Measurements from ENCODE around the gene SULF2.

SULF2 gene

DNA sequence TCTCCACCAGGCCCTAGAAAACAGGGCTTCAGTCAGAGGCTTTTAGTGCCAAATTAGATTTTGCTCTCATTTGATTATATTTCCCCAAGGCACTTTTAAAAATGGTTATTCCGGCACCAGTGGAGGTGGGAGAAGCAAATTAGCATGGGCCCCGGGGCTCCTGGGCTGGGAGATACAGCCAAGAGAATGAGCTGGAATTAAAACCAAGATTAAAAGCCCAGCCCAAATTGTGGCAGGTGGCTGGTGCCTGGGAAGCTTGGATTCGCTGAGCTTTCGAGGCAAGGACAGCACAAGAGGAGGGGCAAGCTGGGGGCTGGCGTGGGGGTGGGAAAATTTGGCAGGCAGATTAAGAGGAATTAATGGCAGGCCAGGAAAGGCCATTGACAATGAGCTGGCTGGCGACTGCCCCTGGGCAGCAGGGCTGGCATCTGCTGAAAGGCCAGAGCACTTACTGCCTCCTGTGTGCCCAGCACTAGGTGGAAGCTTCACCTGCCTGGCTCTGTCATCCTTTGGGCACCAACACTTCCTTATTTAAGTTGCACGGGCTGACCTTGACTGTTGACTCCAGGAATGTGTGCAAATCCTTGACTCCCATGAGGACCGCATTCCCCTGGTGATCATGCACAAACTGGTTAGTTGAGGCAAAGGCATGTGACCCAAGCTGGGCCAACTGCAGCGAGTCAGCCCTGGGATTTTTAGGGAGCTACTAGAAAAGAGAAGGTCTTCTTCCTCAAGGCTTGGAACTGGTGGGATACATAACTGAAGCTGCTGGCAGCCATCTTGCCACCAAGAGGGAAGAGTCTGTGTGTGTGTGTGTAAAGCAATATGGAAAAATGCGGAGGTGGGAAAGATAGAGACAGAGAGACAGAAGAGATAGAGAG is 76.1 kb downstream of the SULF2 start:
- DNase-seq = no peak

DNA sequence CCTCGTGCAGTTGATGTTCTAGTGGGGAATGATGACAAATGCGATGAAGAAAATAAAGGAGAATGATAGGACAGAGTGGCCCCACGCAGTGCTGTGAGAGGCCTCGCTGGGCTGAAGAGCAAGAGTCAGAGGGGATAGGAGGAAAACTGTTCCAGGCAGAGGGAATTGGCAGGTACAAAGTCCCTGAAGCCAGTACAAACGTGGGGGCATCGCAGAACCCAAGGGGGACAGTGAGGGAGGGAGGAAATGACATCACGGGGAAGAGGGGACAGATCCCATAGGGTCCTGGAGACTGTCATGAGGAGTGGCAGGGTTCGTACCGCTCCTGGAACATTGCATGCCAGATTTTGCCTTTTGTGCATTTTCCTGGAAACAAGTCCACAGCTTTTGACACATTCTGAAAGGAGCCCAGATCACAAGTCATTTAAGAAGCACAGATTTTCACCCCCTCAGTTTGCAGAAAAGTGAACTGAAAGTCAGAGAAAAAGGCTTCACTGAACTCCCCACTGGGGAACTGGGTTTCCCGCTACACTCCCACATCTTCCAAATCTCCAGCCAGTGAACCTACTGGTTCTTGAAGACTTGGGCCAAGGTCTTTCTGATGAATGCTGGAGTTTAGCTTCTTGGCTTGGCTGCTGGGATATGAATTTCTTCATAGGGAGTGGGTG is 77.0 kb downstream of the SULF2 start:
- DNase-seq = no peak

DNA sequence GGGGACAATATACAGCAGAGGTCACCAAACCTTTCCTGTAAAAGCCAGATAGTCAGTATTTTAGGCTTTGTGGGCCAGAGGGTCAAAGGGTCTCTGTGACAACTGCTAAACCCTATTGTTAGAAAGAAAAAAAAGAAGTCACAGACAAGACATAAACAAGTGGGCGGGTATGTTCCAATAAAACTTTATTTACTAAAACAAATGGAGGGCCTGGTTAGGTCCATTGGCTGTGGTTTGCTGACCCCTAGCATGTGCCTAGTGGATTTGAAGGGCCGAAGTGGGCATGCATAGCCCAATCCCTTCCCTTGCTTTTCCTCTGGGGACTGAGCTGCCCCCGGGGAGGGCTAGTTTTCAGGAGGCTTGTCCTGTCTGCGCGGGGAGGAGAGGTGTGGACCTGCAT is 78.9 kb downstream of the SULF2 start:
- DNase-seq = no peak

DNA sequence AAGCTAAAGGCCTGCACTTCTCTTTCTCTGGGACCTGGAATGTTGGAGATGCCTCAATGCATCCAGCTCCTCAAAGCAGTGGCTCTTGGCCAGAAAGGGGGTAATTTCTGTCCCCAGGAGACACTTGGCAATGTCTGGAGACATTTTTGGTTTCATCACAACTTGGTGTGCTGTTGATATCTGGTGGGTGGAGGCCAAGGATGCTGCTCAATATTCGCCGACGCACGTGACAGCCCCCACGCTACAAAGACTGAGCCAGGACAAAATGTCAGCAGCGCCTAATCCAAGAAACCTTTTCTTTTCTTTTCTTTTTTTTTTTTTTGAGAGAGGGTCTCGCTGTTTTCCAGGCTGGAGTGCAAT is 79.8 kb downstream of the SULF2 start:
- DNase-seq = no peak

DNA sequence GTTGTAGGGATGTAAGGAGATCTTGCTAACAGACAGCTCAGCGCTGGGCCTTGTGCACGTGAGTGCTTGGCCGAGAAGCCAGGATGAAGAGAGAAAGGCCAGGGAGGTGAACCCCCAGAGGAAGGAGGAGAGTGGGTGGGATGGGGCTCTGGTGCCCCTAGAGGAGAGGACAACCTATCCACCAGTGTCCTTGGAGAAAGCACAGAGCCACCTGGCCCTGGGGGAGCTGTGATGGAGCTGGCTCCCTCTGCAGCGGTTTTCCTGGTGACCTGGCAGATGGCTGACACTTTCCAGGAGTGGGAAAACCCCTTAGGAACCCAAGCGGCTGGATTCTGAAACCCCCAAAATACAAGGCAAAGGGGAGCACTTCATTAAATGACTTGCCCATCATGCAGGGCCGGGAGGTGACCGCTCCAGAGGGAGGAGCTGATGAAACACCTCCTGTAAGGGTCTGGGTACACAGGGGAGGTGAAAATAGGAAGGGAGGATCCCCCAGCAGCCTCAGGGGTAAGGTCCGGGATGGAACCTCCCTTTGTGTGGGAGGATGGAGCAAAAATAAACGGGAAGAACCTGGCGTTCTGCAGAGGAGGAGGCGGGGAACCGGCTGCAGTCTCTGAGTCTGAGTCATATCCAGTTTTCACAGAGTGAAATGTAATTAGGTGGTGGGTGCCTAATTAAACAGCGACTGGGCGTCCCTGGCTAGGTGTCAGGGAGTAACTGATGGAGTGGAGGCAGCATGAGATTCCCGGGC is 80.4 kb downstream of the SULF2 start:
- no peak for DNase-seq

DNA sequence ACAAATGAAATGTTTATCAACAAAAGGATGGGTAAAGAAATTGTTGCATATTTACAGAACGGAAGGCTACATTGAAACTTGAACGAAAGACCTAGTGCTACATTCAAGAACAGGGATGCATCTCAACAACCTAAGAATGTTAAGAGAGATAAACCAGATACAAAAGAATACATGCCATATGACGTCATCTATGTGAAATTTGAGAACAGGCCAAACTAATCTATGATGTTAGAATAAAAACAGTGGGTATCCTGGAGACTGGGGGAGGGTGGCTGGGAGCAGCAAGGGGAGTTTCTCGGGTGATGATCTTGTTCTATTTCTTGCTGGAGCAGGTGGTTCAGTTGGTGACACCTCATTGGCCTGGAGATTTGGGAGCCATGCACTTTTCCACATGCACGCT is 81.5 kb downstream of the SULF2 start:
- DNase-seq = no peak

DNA sequence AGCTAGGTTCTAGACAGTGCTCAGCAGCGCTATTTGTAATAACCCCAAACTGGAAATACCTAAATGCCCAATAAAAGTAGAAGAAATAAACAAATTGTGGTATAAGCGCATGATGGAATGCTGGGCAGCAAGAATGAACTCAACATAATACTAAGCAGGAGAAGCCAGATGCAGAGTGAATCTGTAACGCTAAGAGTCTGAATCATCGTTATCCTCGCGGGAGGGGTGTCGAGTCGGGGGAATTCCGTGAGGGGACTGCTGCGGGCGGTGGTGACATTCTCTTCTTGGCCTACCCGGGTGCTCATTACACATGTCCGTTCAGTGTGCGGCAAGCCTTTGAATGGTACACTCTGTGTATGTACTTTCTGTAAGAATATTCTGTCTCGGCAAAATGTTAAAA is 83.7 kb downstream of the SULF2 start:
- no peak for DNase-seq

DNA sequence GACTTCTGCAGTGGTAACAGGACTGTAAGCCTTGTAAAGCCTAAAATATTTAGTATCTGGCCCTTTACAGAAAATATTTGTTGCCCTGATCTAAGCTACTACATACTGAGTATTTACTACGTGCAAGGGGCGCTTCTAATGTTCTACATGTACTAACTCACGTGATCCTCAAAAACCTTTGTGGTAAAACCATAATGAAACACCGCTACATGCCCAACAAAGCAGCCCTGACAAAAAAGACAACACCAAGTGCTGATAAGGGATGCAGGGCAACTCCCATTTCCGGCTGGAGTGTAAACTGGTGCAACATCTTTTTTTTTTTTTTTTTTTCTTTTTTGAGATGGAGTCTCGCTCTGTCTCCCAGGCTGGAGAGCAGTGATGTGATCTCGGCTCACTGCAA is 85.0 kb downstream of the SULF2 start:
- DNase-seq = no peak

DNA sequence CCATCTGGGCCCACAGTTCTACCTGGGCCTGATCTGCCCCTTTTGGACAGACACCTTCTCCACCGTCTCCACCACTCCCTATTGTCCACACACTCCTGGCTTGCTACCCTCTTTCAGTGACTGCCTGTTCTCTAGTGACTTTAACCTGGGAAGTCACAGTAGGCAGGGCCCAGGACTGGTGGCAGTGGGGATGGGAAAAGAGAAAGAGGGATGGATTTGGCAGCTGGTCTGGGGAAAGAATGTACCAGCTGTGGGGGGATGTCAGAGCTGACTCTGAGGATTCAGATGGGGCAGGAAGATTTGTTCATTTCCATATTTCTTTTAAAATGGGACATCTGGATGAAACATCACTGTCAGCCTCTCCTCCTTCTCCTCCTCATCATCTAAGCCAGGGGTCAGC is 85.5 kb downstream of the SULF2 start:
- no peak for DNase-seq

DNA sequence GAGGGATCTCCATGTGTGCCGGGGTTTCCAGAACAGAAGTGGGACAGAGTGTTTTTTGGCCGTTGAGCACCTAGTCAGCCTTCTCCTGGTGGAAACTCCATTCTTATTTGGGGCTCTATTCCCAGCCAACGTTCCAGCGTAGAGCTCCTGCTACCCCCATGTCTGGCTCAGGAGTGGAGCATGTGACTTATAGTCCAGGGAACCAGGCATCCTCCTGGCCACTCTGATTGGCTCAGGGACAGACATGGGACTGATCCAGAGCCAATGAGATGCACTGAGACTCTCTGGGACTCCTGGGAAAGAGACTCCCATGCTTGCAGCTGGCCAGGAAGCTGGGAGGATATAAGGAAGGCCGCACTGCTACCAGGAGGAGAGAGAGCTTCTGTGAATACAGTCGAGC is 87.1 kb downstream of the SULF2 start:
- no peak for DNase-seq

DNA sequence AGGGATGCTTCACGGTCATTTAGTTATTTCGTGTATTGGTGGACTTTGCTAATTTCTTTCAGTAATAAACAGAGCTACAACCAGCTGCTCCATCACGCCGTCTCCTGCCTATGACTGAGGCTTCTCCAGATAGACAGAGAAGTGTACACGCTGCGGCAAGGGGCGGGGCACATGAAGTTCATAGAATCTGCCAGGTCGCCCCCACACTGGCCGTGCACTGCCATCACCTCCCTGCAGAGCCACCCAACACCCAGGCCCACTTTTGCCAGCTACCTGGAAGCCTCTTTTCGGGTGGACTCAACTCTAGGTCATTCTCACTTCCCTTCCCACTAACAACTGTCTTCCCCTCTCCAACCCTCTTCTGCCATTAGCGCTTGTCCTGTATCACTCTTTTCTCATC is 88.4 kb downstream of the SULF2 start:
- DNase-seq = no peak

DNA sequence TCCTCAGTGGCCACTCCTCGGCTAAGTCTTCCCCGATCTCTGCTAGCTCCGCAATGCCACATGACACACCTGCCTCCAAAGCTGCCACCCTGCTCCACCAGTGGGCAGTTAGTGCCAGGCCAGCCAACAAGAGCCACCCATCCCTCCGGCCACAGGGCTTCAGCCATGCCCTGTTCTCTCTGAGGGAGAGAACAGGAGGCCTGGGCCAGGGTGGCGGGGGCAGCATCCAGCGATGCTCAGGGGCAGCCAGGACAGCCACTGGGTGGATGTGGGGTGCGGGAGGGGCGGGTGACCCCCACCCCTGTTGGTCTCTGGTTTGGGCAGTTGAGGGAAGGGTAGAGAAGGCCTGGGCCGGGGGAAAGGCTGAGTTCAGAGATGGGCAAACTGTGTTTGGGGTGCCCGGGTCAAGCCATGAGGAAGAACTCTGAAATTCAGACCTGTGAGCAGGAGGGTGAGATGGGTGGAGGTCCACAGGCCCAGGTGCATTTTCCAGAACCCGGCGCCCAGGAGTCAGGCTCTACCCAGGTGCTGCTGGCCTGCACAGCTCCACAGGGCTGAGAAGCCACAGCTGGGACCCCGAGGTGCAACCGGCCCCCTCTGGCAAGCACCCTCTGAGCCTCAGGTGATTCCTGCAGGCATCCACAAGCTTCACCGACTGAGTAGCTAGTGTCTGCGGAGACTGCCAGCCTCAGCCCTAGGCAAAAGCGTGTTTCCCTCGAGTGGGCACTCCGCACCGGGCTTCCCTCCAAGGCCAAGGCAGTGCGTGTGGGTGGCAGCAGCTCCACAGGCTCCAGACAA is 91.1 kb downstream of the SULF2 start:
- no peak for DNase-seq

DNA sequence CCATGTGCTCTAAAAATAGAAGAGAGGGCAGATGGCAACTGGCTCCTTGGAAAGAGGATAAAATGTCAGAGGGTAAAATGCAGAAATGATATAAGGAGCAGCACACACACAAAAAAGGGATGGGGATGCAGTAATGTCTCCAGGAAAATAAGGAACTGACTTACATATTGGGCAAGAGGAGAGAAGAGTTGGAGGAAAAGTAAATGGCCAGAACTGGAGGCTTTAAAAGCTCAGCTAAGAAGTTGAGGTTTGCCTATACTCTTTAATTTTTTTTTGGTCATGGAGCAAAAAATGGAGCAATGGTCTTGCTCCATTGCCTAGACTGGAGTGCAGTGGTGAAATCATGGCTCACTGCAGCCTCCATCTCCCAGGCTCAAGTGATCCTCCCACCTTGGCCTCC is 93.7 kb downstream of the SULF2 start:
- no peak for DNase-seq

DNA sequence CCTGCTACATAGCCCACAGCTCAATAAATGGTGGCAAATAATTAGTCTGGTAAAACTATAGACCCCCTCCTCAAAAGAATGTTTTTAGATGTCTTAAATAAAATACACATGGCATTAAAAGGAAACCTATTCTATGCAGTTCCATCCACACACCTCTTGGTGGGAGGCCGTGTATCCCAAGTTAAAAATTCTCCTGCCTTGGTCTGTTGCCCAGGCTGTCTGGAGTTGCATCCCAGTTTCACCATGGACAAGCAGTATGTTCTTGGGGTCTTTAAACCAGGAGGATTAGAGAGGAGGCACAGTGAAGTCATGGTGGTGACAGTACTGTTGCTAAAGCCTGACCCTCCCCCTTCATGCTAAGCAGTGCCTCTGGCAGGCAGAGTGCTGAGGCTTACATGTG is 95.5 kb downstream of the SULF2 start:
- no peak for DNase-seq

DNA sequence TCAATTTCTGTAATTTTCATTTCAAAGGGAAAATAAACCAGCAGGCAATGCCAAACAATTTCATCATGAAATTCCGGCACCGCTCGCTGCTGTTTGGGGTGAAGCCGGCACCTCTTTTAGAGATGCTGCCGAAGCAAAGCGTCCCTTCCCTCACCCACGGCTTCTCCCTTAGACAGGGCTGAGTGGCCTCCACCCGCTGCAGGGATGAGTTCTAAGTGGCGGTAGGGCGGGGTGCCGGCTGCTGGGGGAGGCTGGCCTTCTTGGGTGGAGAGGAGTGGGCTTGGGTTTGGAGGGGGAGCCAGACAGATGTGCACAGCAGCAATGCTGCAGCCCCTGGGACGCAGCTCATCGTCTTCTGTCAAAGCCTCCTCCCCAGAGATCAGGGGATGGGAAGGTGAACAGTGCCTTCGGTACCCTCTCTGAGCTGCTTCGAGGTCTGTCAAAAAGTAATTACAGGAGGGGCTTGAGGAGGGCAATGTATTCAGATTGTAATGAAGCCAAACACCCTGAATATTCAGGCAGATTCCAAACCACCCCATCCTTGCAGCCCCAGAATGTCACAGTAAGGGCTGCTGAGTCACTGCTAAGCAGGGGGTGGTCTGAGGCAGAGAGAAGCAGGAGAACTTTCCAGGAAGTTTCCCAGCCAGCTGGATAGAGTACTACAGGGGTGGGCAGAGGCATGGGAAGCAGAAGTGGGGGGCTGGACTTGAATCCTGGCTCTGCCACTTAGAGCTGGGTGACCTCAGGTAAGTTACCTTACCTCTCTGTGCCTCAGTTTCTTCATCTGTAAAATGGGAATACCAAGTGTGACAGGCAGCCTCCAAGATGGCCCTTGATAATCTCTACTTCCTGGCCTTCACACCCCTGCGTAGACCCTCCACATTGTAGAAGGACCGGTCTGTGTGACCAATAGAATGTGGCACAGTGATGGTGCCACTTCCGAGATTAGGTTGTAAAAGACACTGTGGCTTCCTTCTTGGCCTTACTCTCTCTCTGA is 96.6 kb downstream of the SULF2 start:
- DNase-seq = no peak

DNA sequence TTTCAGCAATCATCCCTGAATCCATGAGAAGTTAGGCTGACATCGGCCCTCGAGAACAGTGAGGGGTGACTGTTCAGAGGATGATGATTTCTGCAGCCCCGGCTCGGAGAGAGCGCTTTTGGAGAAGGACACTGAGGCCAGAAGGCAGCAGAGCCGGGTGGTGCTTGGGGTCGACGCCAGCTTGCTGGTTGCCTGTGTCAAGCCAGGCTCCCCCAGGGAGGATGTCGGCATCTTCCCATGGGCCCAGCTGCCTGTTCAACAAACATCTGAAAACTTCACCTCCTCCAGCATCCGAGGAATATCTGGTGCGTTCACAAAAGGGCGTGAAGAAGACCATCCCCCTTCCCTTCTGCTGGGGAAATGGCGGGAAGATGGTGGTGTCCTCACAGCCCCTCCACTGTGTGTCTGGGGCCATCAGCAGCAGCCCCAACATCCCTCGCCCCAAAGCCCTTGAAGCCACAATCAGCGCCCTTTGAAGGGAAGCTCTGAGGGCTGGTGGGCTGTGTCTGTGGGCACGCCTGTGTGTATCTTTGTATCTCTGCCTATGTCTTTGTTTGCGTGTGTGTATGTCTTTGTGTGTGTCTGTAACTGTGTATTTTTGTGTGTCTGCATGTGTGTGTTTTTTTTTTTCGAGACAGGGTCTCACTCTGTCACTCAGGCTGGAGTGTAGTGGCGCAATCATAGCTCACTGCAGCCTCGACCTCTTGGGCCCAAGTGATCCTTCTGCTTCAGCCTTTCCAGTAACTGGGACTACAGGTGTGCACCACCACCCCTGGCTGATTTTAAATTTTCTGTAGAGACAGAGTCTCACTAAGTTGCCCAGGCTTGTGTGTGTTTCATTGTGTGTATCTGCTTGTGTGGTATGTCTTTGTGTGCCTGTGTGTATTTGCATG is 97.9 kb downstream of the SULF2 start:
- DNase-seq = no peak

DNA sequence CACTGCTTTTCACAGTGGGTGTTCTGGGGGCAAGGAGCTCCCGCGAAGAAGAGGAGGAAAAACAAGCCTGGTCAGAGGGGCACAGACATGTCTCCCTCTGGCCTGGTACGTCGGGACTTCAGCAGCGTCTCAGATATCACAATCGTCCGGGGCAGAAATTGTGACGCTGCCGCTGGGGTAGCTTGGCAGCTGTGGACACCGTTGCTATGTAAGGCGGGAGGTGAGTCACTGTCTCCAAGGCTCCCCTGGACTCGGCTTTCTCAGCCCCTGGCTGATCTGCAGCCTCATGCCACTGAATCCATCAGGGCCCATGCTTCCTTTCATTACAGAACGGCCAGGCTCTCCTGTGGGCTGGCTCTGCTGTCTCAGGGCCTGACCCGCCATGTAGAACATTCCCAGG is 98.7 kb downstream of the SULF2 start:
- no peak for DNase-seq

DNA sequence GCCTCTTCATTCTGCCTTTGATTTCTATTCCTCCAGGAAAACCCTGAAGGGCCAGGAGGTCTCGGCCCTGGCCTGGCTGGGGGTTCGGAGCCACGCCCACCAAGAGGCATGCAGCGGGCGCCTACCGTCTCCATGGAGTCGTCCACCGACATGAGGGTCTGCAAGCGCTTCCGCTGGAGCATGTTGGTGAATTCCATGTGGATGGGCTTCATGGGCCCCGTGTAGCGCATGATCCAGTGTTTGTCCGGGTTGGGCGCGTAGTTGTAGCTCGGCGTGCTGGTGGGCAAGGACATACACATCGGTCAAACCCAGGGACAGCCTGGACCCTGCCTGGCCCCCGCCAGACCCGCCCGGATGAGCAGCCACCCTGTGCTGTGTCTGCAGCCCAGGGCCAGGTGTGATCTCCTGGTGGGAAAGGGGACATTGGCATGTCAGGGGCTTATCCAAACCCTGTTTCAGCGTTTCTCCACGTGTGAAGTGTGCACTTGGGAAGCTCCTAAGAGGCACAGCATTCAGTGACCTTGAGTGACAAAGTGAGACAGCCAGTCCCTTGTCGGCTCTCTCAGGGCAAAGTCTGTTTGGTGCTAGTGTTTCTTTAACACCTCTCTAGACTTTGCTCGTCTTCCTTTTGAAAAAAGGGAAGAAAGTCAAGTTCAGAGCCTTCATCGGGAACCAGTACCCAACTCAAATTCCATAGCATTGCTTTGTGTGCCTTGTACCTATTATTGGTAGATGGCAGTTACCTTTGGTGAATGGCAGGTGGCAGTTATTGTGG is 100.8 kb downstream of the SULF2 start:
- DNase-seq = no peak

DNA sequence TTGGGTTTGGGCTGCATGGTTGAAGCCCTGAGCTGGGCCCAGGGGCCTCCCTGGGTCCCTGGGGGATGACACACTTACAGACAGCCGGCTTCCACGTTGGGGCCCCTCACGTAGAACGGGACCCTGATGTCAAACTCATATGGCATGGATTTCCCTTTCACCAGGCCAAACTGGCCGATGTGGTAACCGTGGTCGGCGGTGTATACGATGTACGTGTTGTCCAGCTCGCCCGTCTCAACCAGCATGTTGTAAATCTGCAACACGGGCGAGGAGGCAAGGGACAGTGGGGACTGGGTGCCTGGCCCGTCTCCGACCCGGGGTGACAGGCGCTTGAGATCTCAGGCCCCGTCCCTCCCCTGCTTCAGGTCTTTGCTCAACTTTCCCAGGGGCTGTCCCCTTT is 102.4 kb downstream of the SULF2 start:
- no peak for DNase-seq
